NCI-H526 (cell line): ENCODE results near the gene HTR2C.
"Not testable (repeated sequence)": the region's sequence is repeated elsewhere in the genome, so short reads cannot be mapped to it uniquely, and the experiment has no call there.

Experiments
- DNase-seq, 2 experiments: peaks; one replicate each; lab custom pipeline; 2025; lab: John Stamatoyannopoulos, UW

The HTR2C gene

DNA sequence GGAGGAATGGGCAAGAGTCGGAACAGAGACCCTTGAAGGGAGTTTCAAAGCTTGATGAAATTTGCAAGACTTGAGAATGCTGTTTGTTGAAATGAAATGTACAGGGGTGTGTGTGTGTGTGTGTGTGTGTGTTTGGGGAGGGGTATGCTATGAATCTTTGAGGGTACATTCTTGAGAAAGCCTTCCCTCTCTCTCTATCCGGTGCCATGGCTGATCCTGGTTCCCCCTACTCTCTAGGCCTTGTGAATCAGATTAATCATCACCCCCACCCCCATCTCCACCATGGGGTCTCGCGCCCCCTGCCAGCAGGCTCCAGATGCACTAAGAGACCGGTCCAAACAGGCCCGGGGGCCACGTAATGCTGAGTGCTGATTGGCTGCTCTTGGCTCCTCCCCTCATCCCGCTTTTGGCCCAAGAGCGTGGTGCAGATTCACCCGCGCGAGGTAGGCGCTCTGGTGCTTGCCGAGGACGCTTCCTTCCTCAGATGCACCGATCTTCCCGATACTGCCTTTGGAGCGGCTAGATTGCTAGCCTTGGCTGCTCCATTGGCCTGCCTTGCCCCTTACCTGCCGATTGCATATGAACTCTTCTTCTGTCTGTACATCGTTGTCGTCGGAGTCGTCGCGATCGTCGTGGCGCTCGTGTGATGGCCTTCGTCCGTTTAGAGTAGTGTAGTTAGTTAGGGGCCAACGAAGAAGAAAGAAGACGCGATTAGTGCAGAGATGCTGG lies at the start of gene HTR2C:
Gene HTR2C, plus strand, starts transcription at position 441 of the 729 bp plus-strand sequence. CDS start 142,851 bp downstream, outside the sequence.
- DNase-seq, result no peak

DNA sequence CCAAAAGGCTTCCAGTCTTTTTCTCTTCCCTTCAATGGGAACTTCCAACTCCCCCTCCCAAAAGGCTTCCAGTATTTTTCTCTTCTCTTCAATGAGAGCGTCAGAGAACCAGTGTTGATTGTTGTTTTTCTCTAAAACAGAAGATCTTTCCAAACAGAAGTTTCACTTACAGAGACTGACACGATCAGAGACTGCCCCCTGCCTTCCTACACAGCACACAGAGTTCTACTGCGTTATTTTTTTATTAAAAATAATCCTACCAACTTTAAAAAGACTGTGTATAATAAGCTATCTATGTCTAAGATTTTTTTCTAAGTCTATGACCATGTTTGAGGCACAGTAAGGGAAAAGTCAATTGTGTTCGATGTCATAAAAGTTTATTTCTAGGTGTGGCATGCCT lies 3.5 kb upstream of the HTR2C start:
- no peak for DNase-seq

DNA sequence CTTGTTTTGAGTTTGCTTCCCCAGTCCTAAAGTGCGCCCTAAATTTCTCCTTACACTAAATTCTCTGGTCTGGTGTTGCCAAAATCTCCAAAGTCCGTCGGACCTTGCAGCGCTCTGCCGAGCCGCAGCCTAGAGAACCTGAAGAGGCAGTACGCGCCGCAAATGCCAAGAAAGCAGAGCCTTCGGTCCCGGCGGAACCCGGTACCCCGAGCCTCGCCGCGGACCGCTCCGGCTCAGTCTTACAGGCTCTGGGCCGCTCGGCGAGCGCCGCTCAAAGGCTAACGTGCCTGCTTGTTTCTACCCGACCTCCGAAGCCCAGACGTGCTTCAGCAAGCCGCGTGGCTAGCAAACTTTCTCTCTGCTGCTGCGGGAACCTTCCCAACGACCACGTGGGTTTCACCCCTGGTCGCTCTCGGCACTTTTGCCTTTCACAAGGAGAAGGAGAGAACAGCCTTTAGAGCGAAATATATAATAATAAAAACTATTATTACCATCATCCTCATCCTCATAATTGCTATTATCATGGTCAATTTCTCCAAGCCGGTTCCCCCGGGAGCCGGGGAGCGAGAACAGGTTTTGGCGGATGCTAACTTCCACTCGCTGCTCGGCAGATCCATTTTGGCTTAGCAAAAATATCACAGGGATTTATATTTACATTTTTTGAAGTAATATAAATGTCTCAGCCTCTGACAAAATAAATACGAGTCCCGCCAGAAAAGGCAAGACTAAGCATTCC lies 2.2 kb upstream of the HTR2C start:
- peak; percentile 3 to 49 for DNase-seq

DNA sequence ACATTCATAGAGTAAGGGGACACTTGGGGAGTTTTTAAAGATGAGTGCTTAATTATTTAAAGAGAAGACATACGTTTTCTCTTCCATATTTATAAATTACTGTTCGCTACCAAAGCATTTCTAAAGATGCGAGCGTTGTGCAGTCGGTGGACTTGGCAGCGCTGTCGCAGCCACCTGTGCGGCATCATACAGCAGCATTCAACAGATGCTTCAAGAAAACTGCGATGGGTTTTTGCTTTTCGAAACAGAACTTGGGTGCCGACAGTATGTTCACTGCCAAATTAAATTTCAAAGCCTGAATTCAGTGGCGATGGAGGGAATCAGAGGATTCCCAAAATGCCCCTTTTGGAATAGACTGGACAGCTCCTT lies 1.6 kb upstream of the HTR2C start:
- no peak for DNase-seq

DNA sequence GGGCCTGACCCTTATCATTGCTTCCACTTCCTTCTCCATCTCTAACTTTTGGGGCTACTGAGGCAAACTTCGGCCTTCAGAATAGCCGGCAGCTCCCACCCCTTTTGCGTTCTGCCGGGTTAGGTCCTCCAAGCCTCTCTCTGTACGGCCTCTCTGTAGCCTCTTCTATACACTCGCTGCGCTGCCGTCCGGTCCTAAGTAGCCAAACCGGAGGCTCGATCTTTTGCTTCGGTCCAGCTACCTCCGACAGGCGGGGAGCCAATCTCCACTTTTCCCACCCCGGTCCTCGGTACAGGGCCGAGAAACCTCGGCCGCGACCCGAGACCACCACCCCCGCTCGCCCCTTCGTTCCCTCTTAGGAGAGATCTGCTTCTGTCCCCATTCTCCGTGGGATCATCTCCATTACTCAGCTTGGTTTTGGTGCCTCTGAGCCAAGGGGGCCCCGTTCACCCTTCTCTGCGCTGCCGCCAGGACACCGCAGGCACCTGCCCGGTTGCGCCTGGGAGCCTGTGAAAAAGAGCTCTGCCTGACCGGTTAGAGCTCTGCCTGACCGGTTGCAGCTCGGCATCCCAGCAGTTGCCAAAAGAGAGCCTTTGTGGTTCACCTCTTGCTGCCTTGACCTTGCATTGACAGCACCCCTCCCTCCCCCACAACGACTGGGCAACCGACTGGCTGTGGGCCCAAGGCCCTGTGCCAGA lies 1.0 kb upstream of the HTR2C start:
- DNase-seq, result no peak

DNA sequence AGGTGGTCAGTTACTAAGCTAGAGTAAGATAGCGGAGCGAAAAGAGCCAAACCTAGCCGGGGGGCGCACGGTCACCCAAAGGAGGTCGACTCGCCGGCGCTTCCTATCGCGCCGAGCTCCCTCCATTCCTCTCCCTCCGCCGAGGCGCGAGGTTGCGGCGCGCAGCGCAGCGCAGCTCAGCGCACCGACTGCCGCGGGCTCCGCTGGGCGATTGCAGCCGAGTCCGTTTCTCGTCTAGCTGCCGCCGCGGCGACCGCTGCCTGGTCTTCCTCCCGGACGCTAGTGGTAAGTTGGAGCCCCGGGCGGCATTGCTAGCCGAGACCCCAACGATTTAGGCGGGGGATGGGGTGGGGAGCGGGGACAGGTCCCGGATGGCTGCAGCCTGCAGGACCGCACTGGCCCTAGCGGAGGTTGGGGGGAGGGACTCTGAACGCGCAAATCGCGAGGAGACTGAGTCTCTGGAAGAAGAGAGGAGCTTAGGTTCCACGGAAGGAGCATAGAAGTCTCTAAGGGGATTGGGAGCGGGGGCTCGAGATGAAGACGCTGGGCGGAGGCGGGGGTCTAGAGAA lies 573 bp downstream of the HTR2C start:
- no peak for DNase-seq

DNA sequence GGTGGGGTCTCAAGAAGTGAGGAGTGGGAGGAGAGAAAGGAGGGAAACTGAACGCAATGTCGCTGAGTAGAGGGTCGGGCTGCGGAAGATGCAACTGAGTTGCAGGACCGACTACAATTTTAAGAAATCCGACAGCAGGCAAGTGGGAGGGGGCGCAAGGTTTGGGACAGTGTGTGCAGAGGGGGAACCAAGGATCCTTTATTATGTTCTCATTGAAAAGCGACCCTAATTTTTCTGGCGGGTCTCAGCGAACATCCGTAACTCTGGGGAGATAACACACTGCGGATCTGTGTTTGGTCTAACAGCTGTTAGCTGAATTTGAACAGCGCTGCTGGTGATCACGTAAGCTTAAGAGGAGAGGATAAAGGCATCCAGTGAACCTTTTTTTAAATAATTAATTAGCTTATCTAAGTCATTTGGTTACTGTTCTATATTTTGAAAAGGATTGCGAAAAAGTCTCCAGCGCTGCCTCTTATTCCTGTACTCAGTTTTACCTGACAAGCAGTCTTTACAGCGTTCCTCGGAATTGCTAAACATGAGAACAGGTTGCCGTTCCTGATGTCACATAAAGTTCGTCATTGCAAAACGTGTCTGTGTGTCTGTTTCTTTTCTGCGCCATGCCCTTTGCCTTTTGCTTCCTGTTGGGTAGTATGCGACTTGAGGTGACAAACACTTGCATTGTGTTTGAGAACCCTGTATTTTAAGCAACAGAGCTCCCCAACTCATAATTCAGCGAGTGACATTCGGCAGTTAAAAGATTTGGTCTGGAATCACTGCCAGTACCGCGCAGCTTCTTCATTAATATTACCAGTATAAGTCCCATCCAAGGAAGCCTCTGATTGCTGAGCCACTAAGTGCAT lies 1.3 kb downstream of the HTR2C start:
- DNase-seq, result no peak

DNA sequence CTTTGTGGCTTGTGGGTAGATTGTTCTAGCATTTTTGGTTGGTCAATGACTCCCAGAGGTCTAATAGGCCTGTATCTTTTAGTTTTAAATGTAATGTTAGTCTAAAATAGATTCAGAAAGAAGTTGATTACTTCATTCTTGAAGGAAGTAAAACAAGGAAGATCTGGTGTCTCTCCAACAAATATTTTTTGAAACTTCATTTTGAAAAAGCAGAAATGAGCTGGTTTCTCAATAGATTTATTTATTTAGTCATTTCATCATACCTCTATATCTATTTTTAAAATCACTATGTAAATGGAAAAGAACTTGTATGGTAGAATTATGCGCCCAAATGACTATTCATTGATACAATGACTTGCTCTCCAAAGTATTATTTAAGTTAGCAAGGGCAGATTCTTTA lies 7.2 kb downstream of the HTR2C start:
- no peak for DNase-seq

DNA sequence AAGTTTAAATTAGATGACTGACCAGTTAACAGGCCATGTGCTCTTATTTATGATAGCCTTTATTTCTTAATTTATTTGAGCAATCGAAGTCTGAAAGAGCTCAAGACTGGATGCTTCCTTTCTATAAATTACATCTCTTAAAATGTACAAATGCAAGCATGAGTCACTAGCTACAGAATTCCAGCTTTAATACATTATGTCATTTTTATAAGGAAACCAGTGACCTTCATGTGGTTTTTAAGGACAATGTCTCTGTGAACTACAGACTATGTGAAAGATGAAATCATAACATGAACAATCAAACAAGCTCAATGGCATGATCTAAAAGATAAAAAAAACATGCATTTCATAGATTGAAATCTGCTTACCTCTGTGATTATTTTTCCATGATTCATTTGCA lies 15.4 kb downstream of the HTR2C start:
- DNase-seq, result no peak

DNA sequence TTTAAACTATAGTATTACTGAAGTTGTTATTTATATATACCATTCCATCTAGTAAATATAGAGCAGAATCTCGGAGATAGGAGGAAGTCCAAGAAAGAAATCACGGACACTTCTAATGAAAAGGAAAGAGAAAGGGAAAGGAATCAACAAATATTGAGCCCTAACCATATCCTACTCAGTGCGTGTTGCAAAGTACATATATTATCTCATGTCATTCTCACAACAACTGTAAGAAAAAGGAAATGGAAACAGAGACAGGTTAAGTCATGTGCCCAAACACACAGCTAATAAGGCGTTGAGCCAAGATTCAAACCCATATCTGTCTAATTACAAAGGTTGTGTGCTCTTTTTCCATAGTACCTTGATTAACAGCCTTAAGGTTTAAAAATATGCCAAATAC lies 16.0 kb downstream of the HTR2C start:
- DNase-seq, result no peak

DNA sequence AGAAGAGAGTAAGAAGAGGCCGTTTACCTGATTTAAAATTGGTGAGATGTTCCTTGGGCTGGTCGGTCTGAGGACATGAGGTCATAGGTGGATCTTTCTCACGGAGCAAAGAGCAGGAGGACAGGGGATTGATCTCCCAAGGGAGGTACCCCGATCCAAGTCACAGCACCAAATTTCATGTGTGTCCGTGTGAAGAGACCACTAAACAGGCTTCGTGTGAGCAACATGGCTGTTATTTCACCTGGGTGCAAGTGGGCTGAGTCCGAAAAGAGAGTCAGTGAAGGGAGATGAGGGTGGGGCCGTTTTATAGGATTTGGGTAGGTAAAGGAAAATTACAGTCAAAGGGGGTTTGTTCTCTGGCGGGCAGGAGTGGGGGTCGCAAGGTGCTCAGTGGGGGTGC lies 22.7 kb downstream of the HTR2C start:
- DNase-seq, result not testable (repeated sequence)

DNA sequence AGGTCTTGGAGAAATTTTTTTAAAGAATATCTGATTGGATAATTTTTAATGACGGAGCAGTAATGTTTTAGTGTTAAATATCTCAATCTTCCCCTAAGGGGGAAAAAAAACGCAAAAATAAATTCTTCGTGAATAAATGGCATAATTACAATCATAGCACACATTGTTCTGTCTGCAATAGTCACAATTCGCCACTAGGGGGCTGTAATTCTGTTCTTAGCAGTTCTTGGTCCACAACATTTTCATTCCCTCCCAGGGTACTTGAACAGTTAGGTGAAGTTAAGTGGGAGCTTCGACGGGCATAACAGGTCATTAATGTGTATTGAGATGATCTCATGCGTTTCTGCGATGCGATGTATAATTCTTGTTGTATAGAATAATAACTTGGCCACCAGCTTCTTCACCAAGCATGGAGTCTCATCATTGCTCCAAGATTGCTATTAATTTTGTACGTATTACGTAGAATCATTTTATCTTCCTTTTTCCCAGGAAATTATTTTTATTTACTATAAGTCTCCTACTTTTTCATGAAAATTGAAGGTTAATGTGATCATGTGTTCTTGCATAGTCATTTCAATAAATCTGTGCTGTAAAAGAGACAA lies 27.2 kb downstream of the HTR2C start:
- DNase-seq, result peak; percentile 39 to 64

DNA sequence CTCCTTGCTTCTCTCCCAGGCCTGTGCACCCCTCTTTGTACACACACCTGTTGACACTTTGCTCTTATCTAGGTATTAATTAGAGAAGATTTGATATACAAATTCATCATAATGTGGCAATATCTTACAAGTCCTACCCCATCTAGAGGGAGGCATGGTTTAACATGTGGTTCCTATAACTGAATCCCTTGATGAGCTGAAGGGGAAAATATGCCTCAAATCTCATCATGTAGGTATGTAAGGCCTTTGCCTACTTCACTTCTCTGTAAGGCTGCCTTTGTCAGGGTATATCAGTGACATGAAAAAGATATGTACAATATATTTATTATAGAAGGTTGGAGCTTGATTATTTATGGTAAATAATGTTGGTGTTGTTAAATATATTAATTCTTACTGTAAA lies 31.9 kb downstream of the HTR2C start:
- no peak for DNase-seq

DNA sequence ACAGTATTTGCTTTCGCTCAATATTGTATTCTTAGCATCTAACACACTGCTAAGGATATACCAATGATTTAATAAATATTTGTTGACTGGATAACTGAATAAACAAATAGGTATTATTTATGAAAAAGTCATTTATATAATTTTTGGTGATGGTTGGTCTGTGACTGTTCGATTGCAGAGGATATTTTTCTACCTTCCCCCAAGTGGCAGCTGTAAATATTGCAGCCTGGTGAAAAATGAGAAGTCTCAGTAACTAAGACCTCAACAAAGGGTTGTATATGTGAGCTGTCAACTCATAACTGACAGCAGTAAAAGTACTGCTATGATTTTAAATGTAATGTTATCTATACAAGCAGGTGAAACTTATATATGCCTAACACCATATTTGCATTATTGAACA lies 36.0 kb downstream of the HTR2C start:
- DNase-seq, result peak; percentile 21 to 55

DNA sequence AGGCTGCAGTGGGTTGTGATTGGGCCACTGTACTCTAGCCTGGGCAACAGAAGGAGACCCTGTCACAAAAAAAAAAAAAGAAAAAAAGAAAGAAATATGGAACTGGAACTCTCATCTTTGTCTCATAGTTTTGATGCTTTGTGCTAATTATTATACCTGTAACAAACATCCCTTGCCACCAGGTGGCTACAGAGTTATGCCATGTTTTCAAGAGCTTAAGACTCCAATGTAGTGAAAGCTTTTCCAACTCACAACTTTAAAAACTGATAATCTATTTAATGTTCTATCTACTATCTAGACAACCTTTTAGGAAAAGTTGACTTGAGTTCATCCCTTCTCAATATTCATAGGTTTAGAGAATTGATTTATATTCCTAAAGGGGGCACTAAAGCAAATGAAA lies 42.4 kb downstream of the HTR2C start:
- DNase-seq, result peak in 1 of 2 experiments; percentile 34

DNA sequence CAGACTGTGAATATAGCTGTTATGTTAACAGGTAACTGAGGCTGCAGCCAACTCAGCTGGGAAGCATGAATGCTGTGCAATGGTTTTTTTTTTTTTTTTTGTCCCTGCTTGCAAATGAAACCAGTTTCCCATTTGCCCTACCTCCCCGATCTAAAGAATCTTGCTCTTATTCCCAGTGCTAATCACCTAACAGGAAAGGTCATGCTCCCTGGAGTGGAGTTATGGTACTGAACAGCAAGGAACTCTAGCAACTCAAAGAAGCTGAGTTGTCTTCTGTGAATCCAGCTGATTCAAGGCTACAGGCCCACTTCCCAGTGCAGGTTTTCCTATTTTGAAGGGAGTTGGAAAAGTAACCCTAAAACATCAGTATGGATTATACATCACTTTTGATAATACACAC lies 52.1 kb downstream of the HTR2C start:
- no peak for DNase-seq

DNA sequence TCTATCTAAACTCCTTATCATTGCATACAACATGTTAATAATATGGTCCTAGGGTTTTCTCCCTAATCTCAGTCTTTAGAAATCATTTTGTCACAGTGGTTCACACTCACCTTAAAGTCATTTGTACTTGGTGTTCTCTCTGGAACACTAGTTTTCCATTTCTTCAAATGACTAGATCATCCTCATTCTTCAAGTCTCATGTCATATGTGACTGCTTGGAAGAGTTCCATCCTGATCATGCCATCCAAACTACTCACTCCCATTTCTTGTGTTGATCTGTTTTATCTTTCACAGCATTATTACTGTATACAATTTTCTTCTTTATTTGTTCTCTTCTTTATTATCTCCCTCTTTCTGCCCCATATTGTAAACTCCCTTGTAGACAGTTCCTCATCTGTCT lies 66.5 kb downstream of the HTR2C start:
- no peak for DNase-seq

DNA sequence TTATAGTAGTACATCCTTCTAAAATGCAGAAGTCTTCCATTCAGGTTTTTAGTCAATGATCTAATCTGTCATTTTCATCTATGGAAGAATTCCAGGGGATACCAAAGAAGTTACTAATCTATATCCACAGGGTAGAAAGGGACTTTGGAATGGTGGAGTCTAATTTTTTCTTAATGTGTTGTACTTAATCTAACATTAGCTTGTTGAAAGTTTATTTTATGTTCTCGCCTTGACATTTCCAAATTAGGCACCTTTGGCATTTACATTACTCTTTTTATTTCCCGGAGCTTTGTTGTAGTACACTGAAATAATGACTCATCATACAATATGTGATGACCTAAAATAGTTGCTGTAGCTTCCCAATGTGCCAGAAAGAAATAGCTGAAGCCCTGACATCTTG lies 91.5 kb downstream of the HTR2C start:
- DNase-seq, result no peak

DNA sequence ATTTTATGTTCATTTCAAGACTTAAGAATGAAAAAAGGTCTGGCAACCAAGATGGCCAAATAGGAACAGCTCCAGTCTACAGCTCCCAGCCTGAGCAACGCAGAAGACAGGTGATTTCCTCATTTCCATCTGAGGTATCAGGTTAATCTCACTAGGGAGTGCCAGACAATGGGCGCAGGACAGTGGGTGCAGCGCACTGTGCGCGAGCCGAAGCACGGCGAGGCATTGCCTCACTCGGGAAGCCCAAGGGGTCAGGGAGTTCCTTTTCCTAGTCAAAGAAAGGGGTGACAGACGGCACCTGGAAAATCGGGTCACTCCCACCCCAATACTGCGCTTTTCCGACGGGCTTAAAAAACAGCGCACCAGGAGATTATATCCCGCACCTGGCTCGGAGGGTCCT lies 116.6 kb downstream of the HTR2C start:
- not testable (repeated sequence) for DNase-seq

DNA sequence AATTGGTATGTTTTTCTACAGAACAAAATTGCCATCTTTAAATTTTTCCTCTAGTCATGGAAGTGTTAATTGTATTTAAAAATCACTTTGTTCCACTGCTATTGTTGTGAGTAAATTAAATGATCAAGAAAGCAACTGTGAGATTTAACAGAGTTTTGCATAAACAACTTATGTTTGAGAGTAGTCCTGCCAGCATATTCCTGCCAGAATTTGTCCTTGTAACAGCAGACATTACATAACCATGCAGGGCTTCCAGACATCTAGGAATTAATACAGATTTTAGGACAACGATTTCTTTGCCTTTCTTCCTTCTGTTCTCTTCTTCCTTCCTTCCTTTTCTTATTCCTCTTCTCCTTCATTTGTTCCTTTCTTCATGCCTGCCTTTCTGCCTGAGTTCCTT lies 125.5 kb downstream of the HTR2C start:
- DNase-seq, result no peak

DNA sequence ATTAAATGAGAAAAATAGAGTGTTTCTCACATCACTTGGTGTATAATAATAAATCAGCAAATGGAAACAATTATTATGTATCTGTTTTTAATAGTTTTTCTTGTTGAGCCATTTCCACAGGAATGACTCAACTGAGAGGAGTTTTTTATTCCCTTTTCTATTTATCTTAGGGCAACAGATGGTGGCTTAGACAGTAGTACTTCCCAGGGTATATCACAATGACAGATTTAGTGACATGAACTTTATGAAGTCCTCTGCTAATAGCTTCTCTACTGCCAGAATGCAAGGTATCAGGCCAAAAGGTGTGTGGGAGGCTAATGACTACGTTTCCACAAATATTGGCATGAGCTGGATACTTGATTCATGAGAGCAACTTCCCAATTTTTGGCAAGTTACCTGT lies 126.7 kb downstream of the HTR2C start:
- DNase-seq, result no peak
